Panc1 (cell line): ENCODE data around the gene SHC3. TPM values are rescaled to one million over a fixed set of nuclear protein-coding genes. Genes with fewer than 3 reads are reported as not detected.

Source experiments
- ATAC-seq: fragments of 200-7000 bp; cut with Tn5 transposase; 2 replicates; pipeline ENCODE4 v1.9.1; 2020; ENCODE audit warnings: mild to moderate bottlenecking, moderate library complexity
- BruUV-seq: library from RNA; stranded (reverse); fragments of 400-500 nt; replicated peaks from 2 replicates; lab custom pipeline; 2021; lab: Mats Ljungman, UMichigan
- CTCF ChIA-PET: fragments of 300-600 bp; sonication (Branson Sonifier 250); formaldehyde crosslinking; loops from one replicate; lab custom pipeline; 2022; ENCODE audit warnings: antibody characterized with exemption; lab: Charles Lee
- POLR2A ChIA-PET: fragments of 300-600 bp; sonication (Branson Sonifier 250); formaldehyde crosslinking; loops from one replicate; lab custom pipeline; 2022; ENCODE audit warnings: antibody characterized with exemption; lab: Charles Lee
- DNase-seq: peaks from one replicate; pipeline ENCODE4 v3.0.0-alpha.2; 2010; ENCODE audit warnings: low read depth, low spot score
- H3K27ac ChIP-seq: 2 replicates; pipeline ENCODE4 v1.5.1; 2011; ENCODE audit warnings: mild to moderate bottlenecking, low read length, inconsistent platforms
- H3K27me3 ChIP-seq: fragments of 200-500 bp; sonication (Bioruptor generic); 2 replicates; pipeline ENCODE4 v1.6.0; 2014; ENCODE audit warnings: low read length, inconsistent platforms; ENCODE audit not compliant: control insufficient read depth, insufficient read depth
- H3K36me3 ChIP-seq: fragments of 200-500 bp; sonication (Bioruptor generic); 2 replicates; pipeline ENCODE4 v1.5.1; 2014; ENCODE audit warnings: inconsistent platforms, mild to moderate bottlenecking, low read length, moderate library complexity; ENCODE audit not compliant: control insufficient read depth, insufficient read depth
- H3K4me1 ChIP-seq: 2 replicates; pipeline ENCODE4 v1.5.1; 2011; ENCODE audit warnings: inconsistent platforms, mild to moderate bottlenecking, low read length, moderate library complexity; ENCODE audit not compliant: control insufficient read depth, insufficient read depth
- H3K4me3 ChIP-seq, 2 experiments: 2 replicates each; pipeline ENCODE4 v1.5.1; 2011 to 2012; ENCODE audit warnings: low read depth in 2 of 2, low read length in 2 of 2, mild to moderate bottlenecking in 2 of 2, inconsistent platforms in 1 of 2, moderate library complexity in 1 of 2
- H3K9me3 ChIP-seq: fragments of 200-500 bp; sonication (Bioruptor generic); 2 replicates; pipeline ENCODE4 v1.5.1; 2014; ENCODE audit warnings: low read depth, mild to moderate bottlenecking, inconsistent platforms, low read length, moderate library complexity; ENCODE audit not compliant: control insufficient read depth, insufficient read depth
- CTCF ChIP-seq: fragments of 450-650 bp; IDR thresholded peaks from 2 replicates; pipeline ENCODE4 v1.5.1; 2017; ENCODE audit warnings: mild to moderate bottlenecking
- POLR2AphosphoS5 ChIP-seq: IDR thresholded peaks from 2 replicates; pipeline ENCODE4 v1.6.1; 2012; ENCODE audit warnings: mild to moderate bottlenecking, low read depth, low read length, moderate library complexity
- REST ChIP-seq, 2 experiments: IDR thresholded peaks; 2 replicates each; pipeline ENCODE4 v1.6.1; 2011 to 2012; ENCODE audit warnings: low read depth in 2 of 2, control low read depth in 1 of 2, low read length in 1 of 2, mild to moderate bottlenecking in 1 of 2, moderate library complexity in 1 of 2; ENCODE audit not compliant: insufficient read depth in 1 of 2
- SIN3A ChIP-seq: IDR thresholded peaks from 2 replicates; pipeline ENCODE4 v1.6.1; 2012; ENCODE audit warnings: low read depth, mild to moderate bottlenecking, low read length, moderate library complexity, borderline replicate concordance; ENCODE audit not compliant: insufficient read depth
- TCF7L2 ChIP-seq: IDR thresholded peaks from 2 replicates; pipeline ENCODE4 v1.6.1; 2011; ENCODE audit warnings: mild to moderate bottlenecking, low read depth, low read length, inconsistent platforms
- in situ Hi-C: cut with HindIII; loops from 2 replicates; pipeline ENCODE4 v1.10.0; 2016; ENCODE audit warnings: low sequenced_read_pairs, low pct_unique_long_range_greater_than_20kb
- intact Hi-C: fragments of 100-400 bp; cut with micrococcal nuclease; formaldehyde crosslinking; loops from one replicate; pipeline ENCODE4 v1.10.0; 2022; ENCODE audit not compliant: unreplicated experiment
- total RNA-seq: library from RNA; stranded (reverse); gene quantifications from one replicate; pipeline ENCODE4 v1.2.1, GENCODE V29; 2021; ENCODE audit not compliant: unreplicated experiment

The SHC3 gene
- total RNA-seq, 1 experiment from 2014 or later = 1.7 TPM

- TF ChIP-seq SIN3A (no peak), TCF7L2 (no peak), REST (IDR thresholded peaks at IDR 0.05; ENCODE audit: insufficient read depth in 1 of 2, low read depth in 2 of 2, low read length in 1 of 2) (no peak), POLR2AphosphoS5 (no peak), CTCF (no peak)
- no peaks in the 10 kb centered on the region for H3K27me3 ChIP-seq
- in situ Hi-C loops (no loop called here), intact Hi-C loops (no loop called here)
- H3K9me3 ChIP-seq = no peaks in the 10 kb centered on the region
- ATAC-seq (no peak), DNase-seq (no peak)
- H3K36me3 ChIP-seq = no peaks in the 10 kb centered on the region
- no peak overlapping the region for H3K27ac ChIP-seq
- ChIA-PET CTCF (no interaction called here), POLR2A (no interaction called here)
- BruUV-seq = no TSS peak
- no peaks in the 10 kb centered on the region for H3K4me1 ChIP-seq
- no peak overlapping the region for H3K4me3 ChIP-seq
These were observed 141.7 kb downstream of the SHC3 start for GRCh38 chr9:89036891-89037290.

GRCh38 chr9:89036383-89036782, 142.2 kb downstream of the SHC3 start:
- H3K4me1 ChIP-seq = no peaks in the 10 kb centered on the region
- ChIA-PET CTCF (interaction anchor here (0.6 kb wide), 1 partner anchor 1623 kb away, joined by 3 read pairs; no protein-coding TSS in a partner anchor), POLR2A (no interaction called here)
- BruUV-seq = no TSS peak
- H3K9me3 ChIP-seq = no peaks in the 10 kb centered on the region
- DNase-seq (no peak), ATAC-seq (no peak)
- H3K27me3 ChIP-seq = no peaks in the 10 kb centered on the region
- H3K36me3 ChIP-seq = no peaks in the 10 kb centered on the region
- in situ Hi-C loops (no loop called here), intact Hi-C loops (no loop called here)
- H3K27ac ChIP-seq = no peak overlapping the region
- TF ChIP-seq POLR2AphosphoS5 = no peak
- TF ChIP-seq CTCF = no peak
- no peak for TF ChIP-seq REST (IDR thresholded peaks at IDR 0.05; ENCODE audit: insufficient read depth in 1 of 2, low read depth in 2 of 2, low read length in 1 of 2)
- H3K4me3 ChIP-seq = no peak overlapping the region
